H1 (cell line): Measurements from ENCODE around the gene MAP3K6. TPM values are rescaled to one million over a fixed set of nuclear protein-coding genes. Genes with fewer than 3 reads are reported as not detected.

Experiments used
- CEBPB ChIP-seq: IDR thresholded peaks from 2 replicates; pipeline ENCODE4 v1.6.1; 2012; ENCODE audit warnings: low read depth, low read length
- EGR1 ChIP-seq: IDR thresholded peaks from 2 replicates; pipeline ENCODE4 v1.6.1; 2011; ENCODE audit warnings: low read depth, low read length, borderline replicate concordance
- EP300 ChIP-seq, 2 experiments: IDR thresholded peaks; 1 replicate in 1 of 2; 2 replicates in 1 of 2; pipeline ENCODE4 v1.6.1; 2011 to 2012; ENCODE audit warnings: low read depth in 2 of 2, low read length in 2 of 2, mild to moderate bottlenecking in 2 of 2, borderline replicate concordance in 1 of 2, inconsistent platforms in 1 of 2, moderate library complexity in 1 of 2
- HDAC6 ChIP-seq: IDR thresholded peaks from one replicate; pipeline ENCODE4 v1.7.1; 2012; ENCODE audit warnings: low read depth, mild to moderate bottlenecking, inconsistent platforms, low read length, moderate library complexity
- JUND ChIP-seq: IDR thresholded peaks from 2 replicates; pipeline ENCODE4 v1.6.1; 2011; ENCODE audit warnings: mild to moderate bottlenecking, improper control_type of control experiment, low read length
- KDM1A ChIP-seq: fragments of 200-600, 300-600 bp; sonication (generic); IDR thresholded peaks from 2 replicates; pipeline ENCODE4 v1.7.1; 2016; ENCODE audit warnings: mild to moderate bottlenecking, low read length, borderline replicate concordance
- NANOG ChIP-seq: IDR thresholded peaks from 2 replicates; pipeline ENCODE4 v1.6.1; 2011; ENCODE audit warnings: low read length, low read depth, mild to moderate bottlenecking, inconsistent platforms; ENCODE audit not compliant: insufficient read depth, poor library complexity, severe bottlenecking
- POLR2A ChIP-seq, 2 experiments: IDR thresholded peaks; 1 replicate in 1 of 2; 2 replicates in 1 of 2; pipeline ENCODE4 v1.6.1; 2011; ENCODE audit warnings: low read depth in 2 of 2, low read length in 2 of 2, mild to moderate bottlenecking in 2 of 2; ENCODE audit errors: control extremely low read depth in 1 of 2
- RAD21 ChIP-seq, 2 experiments: IDR thresholded peaks in 1 of 2; conservative IDR thresholded peaks in 1 of 2; 2 replicates each; pipeline ENCODE4 v1.6.1; 2011; ENCODE audit warnings: low read depth in 2 of 2, low read length in 2 of 2, improper control_type of control experiment in 1 of 2, inconsistent platforms in 1 of 2, mild to moderate bottlenecking in 1 of 2, moderate library complexity in 1 of 2
- RXRA ChIP-seq: IDR thresholded peaks from 2 replicates; pipeline ENCODE4 v1.6.1; 2011; ENCODE audit warnings: low read depth, mild to moderate bottlenecking, low read length, moderate library complexity; ENCODE audit not compliant: insufficient read depth
- SAP30 ChIP-seq: fragments of 300-600 bp; sonication (generic); IDR thresholded peaks from 2 replicates; pipeline ENCODE4 v1.7.1; 2012; ENCODE audit warnings: low read length, moderate library complexity, mild to moderate bottlenecking, inconsistent platforms; ENCODE audit not compliant: insufficient read depth, insufficient replicate concordance
- SIN3A ChIP-seq, 2 experiments: IDR thresholded peaks in 1 of 2; conservative IDR thresholded peaks in 1 of 2; 2 replicates each; pipeline ENCODE4 v1.6.1; 2011 to 2012; ENCODE audit warnings: low read length in 2 of 2, improper control_type of control experiment in 1 of 2, low read depth in 1 of 2, mild to moderate bottlenecking in 1 of 2
- SIX5 ChIP-seq: IDR thresholded peaks from 2 replicates; pipeline ENCODE4 v1.6.1; 2011; ENCODE audit warnings: mild to moderate bottlenecking, low read depth, low read length
- SP4 ChIP-seq: IDR thresholded peaks from 2 replicates; pipeline ENCODE4 v1.6.1; 2012; ENCODE audit warnings: low read length, inconsistent platforms
- TAF7 ChIP-seq: optimal IDR thresholded peaks from 2 replicates; pipeline ENCODE3; 2011; ENCODE audit warnings: low read depth, mild to moderate bottlenecking, inconsistent platforms, low read length, moderate library complexity, borderline replicate concordance
- ZNF274 ChIP-seq: IDR thresholded peaks from 2 replicates; pipeline ENCODE4 v1.7.0; 2012; ENCODE audit warnings: low read length, borderline replicate concordance; ENCODE audit errors: extremely low read depth
- polyA plus RNA-seq, 7 experiments: library from polyadenylated mRNA; depleted of rRNA in 3 of 7; stranded (reverse) in 5 of 7; unstranded in 2 of 7; fragments of >200 nt in 5 of 7; fragments of 200-250 nt in 2 of 7; gene quantifications; 1 replicate in 5 of 7; 2 replicates in 1 of 7; 4 replicates in 1 of 7; pipeline versions ENCODE4 v1.2.1 to v1.2.3, GENCODE V29; 2011 to 2013; ENCODE audit warnings: missing spikeins in 2 of 7, mixed read lengths in 2 of 7
- total RNA-seq: library from RNA; stranded (reverse); fragmentation: NEBNext Ultra II Directional; extraction: Animal tissue kit (Norgen Biotek cat#: 25700); gene quantifications from 2 replicates; pipeline ENCODE4 v1.2.1, GENCODE V29; 2021
- TF ChIP-seq, protein P1 (sequence below), 3 experiments: IDR thresholded peaks; 1 replicate in 2 of 3; 2 replicates in 1 of 3; pipeline versions ENCODE4 v1.5.1 to v1.6.1; 2011; ENCODE audit warnings: low read length in 3 of 3, mild to moderate bottlenecking in 3 of 3, inconsistent platforms in 2 of 3, low read depth in 1 of 3, moderate library complexity in 1 of 3; ENCODE audit not compliant: insufficient read depth in 1 of 3; ENCODE audit errors: control extremely low read depth in 1 of 3
- TF ChIP-seq, protein P2 (sequence below): IDR thresholded peaks from 2 replicates; pipeline ENCODE4 v1.6.1; 2011; ENCODE audit warnings: low read length, improper control_type of control experiment

Gene MAP3K6
- total and polyA plus RNA-seq, 2 of the 8 experiments (the other 6 are each of a cell fraction or from before 2014, with no cell fraction given) = 7.4 to 7.6 TPM

DNA sequence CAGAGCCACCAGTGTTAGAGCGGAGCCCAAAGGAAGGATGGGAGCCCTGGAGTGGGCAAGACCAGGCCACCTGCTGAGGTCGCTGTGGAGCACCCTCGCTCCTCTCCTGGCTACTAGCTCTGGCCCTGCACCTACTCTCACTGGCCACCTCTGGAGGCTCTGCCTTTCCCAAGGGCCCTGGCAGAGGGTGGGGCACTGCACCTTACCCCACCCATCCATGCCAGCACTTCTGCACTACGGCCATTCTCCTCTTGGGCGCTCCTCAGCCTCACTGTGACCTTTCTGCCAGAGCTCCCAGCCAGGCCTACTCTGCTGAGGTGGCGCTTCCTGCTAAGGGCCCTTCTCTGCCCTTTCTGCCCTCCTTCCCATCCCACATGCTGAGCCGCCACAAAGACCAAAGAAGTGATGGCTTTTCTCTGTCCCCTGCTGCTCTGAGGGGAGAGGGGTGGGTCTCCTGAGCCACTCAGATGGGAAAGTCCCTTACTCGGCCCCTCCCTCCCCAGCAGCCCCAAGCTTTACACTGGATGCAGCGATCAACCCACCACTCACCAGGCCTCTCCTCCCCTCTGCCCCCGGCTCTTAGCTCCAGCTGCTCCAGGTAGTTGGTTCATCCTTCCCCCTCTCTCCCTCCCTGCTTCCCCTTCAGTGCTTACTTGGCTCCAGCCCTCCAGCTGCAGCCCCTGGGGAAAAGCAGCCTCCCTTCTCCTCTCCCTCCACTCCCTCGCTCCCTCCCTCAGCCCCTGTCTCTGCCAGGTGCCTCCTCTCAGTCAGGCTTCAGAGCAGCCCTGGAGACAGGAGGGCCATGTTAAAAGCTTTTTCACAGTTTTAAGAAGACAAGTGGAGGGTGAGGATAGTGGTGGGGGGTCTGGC is 59.6 kb downstream of the MAP3K6 start (continued):
- TF ChIP-seq, protein P1, sequence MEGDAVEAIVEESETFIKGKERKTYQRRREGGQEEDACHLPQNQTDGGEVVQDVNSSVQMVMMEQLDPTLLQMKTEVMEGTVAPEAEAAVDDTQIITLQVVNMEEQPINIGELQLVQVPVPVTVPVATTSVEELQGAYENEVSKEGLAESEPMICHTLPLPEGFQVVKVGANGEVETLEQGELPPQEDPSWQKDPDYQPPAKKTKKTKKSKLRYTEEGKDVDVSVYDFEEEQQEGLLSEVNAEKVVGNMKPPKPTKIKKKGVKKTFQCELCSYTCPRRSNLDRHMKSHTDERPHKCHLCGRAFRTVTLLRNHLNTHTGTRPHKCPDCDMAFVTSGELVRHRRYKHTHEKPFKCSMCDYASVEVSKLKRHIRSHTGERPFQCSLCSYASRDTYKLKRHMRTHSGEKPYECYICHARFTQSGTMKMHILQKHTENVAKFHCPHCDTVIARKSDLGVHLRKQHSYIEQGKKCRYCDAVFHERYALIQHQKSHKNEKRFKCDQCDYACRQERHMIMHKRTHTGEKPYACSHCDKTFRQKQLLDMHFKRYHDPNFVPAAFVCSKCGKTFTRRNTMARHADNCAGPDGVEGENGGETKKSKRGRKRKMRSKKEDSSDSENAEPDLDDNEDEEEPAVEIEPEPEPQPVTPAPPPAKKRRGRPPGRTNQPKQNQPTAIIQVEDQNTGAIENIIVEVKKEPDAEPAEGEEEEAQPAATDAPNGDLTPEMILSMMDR (IDR thresholded peaks at IDR 0.05; ENCODE audit: control extremely low read depth in 1 of 3, insufficient read depth in 1 of 3, low read depth in 1 of 3, low read length in 3 of 3) = peak; percentile 33 to 57 (median 41)
- 0 out of 4 replicates have a peak, but pooled peaks of 1 of the 2 experiments have one; percentile 25 for TF ChIP-seq SIN3A (conservative IDR thresholded peaks at IDR 0.05 in 1 of 2, IDR thresholded peaks at IDR 0.05 in 1 of 2; ENCODE audit: low read depth in 1 of 2, low read length in 2 of 2)
- no peak for TF ChIP-seq HDAC6
- TF ChIP-seq, protein P2, sequence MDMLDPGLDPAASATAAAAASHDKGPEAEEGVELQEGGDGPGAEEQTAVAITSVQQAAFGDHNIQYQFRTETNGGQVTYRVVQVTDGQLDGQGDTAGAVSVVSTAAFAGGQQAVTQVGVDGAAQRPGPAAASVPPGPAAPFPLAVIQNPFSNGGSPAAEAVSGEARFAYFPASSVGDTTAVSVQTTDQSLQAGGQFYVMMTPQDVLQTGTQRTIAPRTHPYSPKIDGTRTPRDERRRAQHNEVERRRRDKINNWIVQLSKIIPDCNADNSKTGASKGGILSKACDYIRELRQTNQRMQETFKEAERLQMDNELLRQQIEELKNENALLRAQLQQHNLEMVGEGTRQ = no peak
- TF ChIP-seq SP4 = no peak
- no peak for TF ChIP-seq TAF7
- no peak for TF ChIP-seq ZNF274
- no peak for TF ChIP-seq SIX5
- TF ChIP-seq RAD21 (IDR thresholded peaks at IDR 0.05 in 1 of 2, conservative IDR thresholded peaks at IDR 0.05 in 1 of 2; ENCODE audit: low read depth in 2 of 2, low read length in 2 of 2) = 0 out of 4 replicates have a peak, but pooled peaks of 1 of the 2 experiments have one; percentile 12
- 0 out of 3 replicates have a peak, but pooled peaks of 1 of the 2 experiments have one; percentile 28 for TF ChIP-seq POLR2A (IDR thresholded peaks at IDR 0.05; ENCODE audit: control extremely low read depth in 1 of 2, low read depth in 2 of 2, low read length in 2 of 2)
- no peak for TF ChIP-seq RXRA
- no peak for TF ChIP-seq JUND
- TF ChIP-seq EP300 (IDR thresholded peaks at IDR 0.05; ENCODE audit: borderline replicate concordance in 1 of 2, low read depth in 2 of 2, low read length in 2 of 2) = no peak
- TF ChIP-seq EGR1 = no peak; the same call in 1 of the 2 replicates
- no peak for TF ChIP-seq NANOG
- TF ChIP-seq SAP30 = no peak
- no peak for TF ChIP-seq KDM1A
- no peak for TF ChIP-seq CEBPB
